ENCODE data around the gene PTTG2.

DNA sequence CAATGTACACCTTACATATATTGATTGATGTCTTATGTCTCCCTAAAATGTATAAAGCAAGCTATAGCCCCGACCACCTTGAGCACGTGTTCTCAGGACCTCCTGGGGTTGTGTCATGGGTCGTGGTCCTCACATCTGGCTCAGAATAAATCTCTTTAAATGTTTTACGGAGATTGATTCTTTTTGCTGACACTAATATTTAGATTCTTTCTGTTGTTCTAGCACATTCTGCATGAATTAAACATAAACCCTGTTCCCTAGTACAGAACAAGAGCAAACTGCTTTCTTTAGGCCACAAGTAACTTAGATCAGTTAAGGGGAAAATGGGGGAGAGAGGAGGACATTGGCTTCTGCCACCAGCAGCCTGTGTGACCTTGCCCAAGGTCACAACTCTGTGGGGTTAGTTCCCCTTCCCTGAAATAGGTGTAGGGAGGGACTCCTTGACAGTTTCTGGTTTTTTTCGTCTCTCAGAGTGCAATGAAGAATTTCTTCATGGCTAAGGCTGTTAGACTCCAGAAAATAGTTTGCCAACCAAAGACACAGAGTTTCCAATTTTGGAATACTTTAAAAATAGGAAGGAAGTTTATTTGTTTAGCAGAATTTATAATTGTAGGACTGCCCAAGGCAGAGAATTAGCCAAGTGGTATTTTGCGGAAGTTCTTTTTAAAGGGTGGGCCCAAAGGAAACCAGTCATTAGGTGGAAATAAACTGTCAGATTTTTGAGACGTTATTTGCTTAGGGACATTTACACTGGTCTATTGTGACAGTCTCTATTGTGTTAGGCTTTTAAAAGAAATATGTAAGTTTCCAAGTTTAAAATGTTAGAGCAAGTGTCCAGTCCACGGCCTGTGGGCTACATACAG lies 29.4 kb downstream of the PTTG2 start:
- TF ChIP-seq, protein P1, sequence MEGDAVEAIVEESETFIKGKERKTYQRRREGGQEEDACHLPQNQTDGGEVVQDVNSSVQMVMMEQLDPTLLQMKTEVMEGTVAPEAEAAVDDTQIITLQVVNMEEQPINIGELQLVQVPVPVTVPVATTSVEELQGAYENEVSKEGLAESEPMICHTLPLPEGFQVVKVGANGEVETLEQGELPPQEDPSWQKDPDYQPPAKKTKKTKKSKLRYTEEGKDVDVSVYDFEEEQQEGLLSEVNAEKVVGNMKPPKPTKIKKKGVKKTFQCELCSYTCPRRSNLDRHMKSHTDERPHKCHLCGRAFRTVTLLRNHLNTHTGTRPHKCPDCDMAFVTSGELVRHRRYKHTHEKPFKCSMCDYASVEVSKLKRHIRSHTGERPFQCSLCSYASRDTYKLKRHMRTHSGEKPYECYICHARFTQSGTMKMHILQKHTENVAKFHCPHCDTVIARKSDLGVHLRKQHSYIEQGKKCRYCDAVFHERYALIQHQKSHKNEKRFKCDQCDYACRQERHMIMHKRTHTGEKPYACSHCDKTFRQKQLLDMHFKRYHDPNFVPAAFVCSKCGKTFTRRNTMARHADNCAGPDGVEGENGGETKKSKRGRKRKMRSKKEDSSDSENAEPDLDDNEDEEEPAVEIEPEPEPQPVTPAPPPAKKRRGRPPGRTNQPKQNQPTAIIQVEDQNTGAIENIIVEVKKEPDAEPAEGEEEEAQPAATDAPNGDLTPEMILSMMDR (conservative IDR thresholded peaks at IDR 0.05 in 1 of 2, IDR thresholded peaks at IDR 0.05 in 1 of 2; ENCODE audit: extremely low read depth in 1 of 2, insufficient read depth in 1 of 2, low read depth in 1 of 2, low read length in 2 of 2) = no peak
- TF ChIP-seq EZH2 (IDR thresholded peaks at IDR 0.05; ENCODE audit: borderline replicate concordance, low read length) = no peak

Measured in mammary epithelial cell (primary cell).